GM10266 (cell line): ENCODE measurements around the gene FAM170B.

Source experiments
- DNase-seq: peaks from one replicate; pipeline ENCODE4 v3.0.0; 2012; ENCODE audit errors: extremely low spot score
- CTCF ChIP-seq: IDR thresholded peaks from 2 replicates; pipeline ENCODE4 v1.5.1; 2012; ENCODE audit warnings: mild to moderate bottlenecking, low read depth; ENCODE audit not compliant: control insufficient read depth, insufficient read depth; ENCODE audit errors: missing control alignments

Gene FAM170B

GRCh38 chr10:49113741-49114141, 20.1 kb downstream of the FAM170B start:
- TF ChIP-seq CTCF, result no peak
- no peak for DNase-seq

GRCh38 chr10:49112851-49113250, 21.0 kb downstream of the FAM170B start:
- DNase-seq, result no peak
- TF ChIP-seq CTCF, result no peak

- no peak for TF ChIP-seq CTCF
These were observed 21.7 kb downstream of the FAM170B start for GRCh38 chr10:49112098-49112497.

GRCh38 chr10:49111320-49111698, 22.5 kb downstream of the FAM170B start:
- no peak for DNase-seq
- TF ChIP-seq CTCF, result no peak

More at GRCh38 chr10:49112098-49112497, 21.7 kb downstream of the FAM170B start:
- DNase-seq, result no peak

GRCh38 chr10:49110684-49111319, 23.0 kb downstream of the FAM170B start:
- no peak for TF ChIP-seq CTCF

GRCh38 chr10:49109669-49110340, 24.0 kb downstream of the FAM170B start:
- no peak for DNase-seq
- TF ChIP-seq CTCF, result no peak

More at GRCh38 chr10:49110684-49111319, 23.0 kb downstream of the FAM170B start:
- DNase-seq, result no peak

- TF ChIP-seq CTCF, result no peak
These were observed 25.2 kb downstream of the FAM170B start for GRCh38 chr10:49108656-49109055.

More at GRCh38 chr10:49108656-49109055, 25.2 kb downstream of the FAM170B start:
- no peak for DNase-seq
